SK-N-SH (cell line): ENCODE measurements around the gene CNGA4.

Experiments used
- CHD2 ChIP-seq: fragments of 150-350 bp; IDR thresholded peaks from 2 replicates; pipeline ENCODE4 v1.6.1; 2018; ENCODE audit warnings: low read length; ENCODE audit not compliant: partially characterized antibody
- CTCF ChIP-seq: fragments of 200-600 bp; sonication (generic); IDR thresholded peaks from 2 replicates; pipeline ENCODE4 v1.6.1; 2017; ENCODE audit warnings: antibody characterized with exemption, mild to moderate bottlenecking, moderate library complexity
- EP300 ChIP-seq, 2 experiments: IDR thresholded peaks; 2 replicates each; pipeline versions ENCODE4 v1.4.0 to v1.6.1; 2012; ENCODE audit warnings: borderline replicate concordance in 1 of 2, low read depth in 1 of 2, low read length in 1 of 2
- EZH2phosphoT487 ChIP-seq: fragments of 200-600 bp; sonication (generic); IDR thresholded peaks from 2 replicates; pipeline ENCODE4 v1.6.1; 2017; ENCODE audit warnings: low read depth, mixed run types, mild to moderate bottlenecking, antibody characterized with exemption, moderate library complexity, borderline replicate concordance
- FOSL2 ChIP-seq: IDR thresholded peaks from 2 replicates; pipeline ENCODE4 v1.4.0; 2012; ENCODE audit warnings: low read depth, mild to moderate bottlenecking, moderate library complexity, borderline replicate concordance
- FOXJ3 ChIP-seq: sonication (generic); formaldehyde crosslinking; IDR thresholded peaks from 2 replicates; pipeline ENCODE4 v1.5.1; 2020; ENCODE audit warnings: mild to moderate bottlenecking, missing genetic modification reagents
- RAD21 ChIP-seq: IDR thresholded peaks from 2 replicates; pipeline ENCODE4 v1.6.1; 2012; ENCODE audit warnings: mild to moderate bottlenecking, low read length
- REST ChIP-seq: IDR thresholded peaks from 2 replicates; pipeline ENCODE4 v1.6.1; 2012; ENCODE audit warnings: mild to moderate bottlenecking, low read depth, low read length, moderate library complexity
- RXRA ChIP-seq: IDR thresholded peaks from 2 replicates; pipeline ENCODE4 v1.4.0; 2012; ENCODE audit warnings: low read depth, mild to moderate bottlenecking, borderline replicate concordance
- TCF12 ChIP-seq: IDR thresholded peaks from 2 replicates; pipeline ENCODE4 v1.4.0; 2012
- YY1 ChIP-seq: IDR thresholded peaks from 2 replicates; pipeline ENCODE4 v1.4.0; 2012; ENCODE audit warnings: low read depth, mild to moderate bottlenecking
- TF ChIP-seq, protein P1 (sequence below): fragments of 150-350 bp; IDR thresholded peaks from 2 replicates; pipeline ENCODE4 v1.6.1; 2017; ENCODE audit warnings: antibody characterized with exemption, low read length, low read depth, borderline replicate concordance
- TF ChIP-seq, protein P2 (sequence below): IDR thresholded peaks from 2 replicates; pipeline ENCODE4 v1.4.0; 2012; ENCODE audit warnings: low read depth, borderline replicate concordance

DNA sequence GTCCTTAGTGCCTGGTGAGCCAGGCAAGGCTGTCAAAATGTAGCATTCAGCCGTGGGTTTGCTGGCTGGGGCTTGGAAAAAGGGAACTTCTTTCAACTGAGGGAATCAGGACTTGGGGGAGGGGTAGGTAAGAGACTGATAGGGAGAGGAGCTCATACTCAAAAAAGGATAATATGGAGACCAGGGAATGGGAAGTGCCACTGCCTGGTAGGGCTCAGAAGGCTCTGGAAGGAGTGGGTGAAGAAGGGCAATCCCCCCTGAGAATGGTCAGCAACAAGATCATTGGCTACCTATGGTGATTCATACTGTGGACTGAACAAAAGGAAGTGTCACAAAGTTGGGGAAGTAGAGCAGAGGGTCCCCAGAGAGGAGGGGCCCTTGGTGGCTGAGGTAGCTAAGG lies 1.9 kb downstream of the CNGA4 start:
- TF ChIP-seq CTCF = no peak
- no peak for TF ChIP-seq RAD21
- TF ChIP-seq, protein P1, sequence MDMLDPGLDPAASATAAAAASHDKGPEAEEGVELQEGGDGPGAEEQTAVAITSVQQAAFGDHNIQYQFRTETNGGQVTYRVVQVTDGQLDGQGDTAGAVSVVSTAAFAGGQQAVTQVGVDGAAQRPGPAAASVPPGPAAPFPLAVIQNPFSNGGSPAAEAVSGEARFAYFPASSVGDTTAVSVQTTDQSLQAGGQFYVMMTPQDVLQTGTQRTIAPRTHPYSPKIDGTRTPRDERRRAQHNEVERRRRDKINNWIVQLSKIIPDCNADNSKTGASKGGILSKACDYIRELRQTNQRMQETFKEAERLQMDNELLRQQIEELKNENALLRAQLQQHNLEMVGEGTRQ = no peak
- TF ChIP-seq, protein P2, sequence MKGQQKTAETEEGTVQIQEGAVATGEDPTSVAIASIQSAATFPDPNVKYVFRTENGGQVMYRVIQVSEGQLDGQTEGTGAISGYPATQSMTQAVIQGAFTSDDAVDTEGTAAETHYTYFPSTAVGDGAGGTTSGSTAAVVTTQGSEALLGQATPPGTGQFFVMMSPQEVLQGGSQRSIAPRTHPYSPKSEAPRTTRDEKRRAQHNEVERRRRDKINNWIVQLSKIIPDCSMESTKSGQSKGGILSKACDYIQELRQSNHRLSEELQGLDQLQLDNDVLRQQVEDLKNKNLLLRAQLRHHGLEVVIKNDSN = no peak
- TF ChIP-seq EP300 (IDR thresholded peaks at IDR 0.05; ENCODE audit: borderline replicate concordance in 1 of 2, low read depth in 1 of 2, low read length in 1 of 2) = no peak
- no peak for TF ChIP-seq YY1
- TF ChIP-seq TCF12 = no peak
- no peak for TF ChIP-seq REST
- TF ChIP-seq RXRA = no peak
- no peak for TF ChIP-seq FOSL2
- TF ChIP-seq EZH2phosphoT487 = no peak
- TF ChIP-seq CHD2 = no peak
- TF ChIP-seq FOXJ3 (CRISPR knock-in tag) = no peak
